Suprapubic skin (tissue), 4 donors: ENCODE measurements around the gene MIB1. TPM values are rescaled to one million over a fixed set of nuclear protein-coding genes. Genes with fewer than 3 reads are reported as not detected.

Source experiments
- DNase-seq, 2 donors: peaks; one replicate each; pipeline ENCODE4 v3.0.0-alpha.2; 2019; ENCODE audit warnings: low spot score in 2 of 2
- H3K27ac ChIP-seq: fragments of 200-600 bp; sonication (generic); one replicate; pipeline ENCODE4 v1.5.1; 2019
- H3K27me3 ChIP-seq: fragments of 200-600 bp; sonication (generic); one replicate; pipeline ENCODE4 v1.5.1; 2019
- H3K36me3 ChIP-seq: fragments of 200-600 bp; sonication (generic); one replicate; pipeline ENCODE4 v1.5.1; 2019
- H3K4me1 ChIP-seq: fragments of 200-600 bp; sonication (generic); one replicate; pipeline ENCODE4 v1.5.1; 2019
- H3K4me3 ChIP-seq: fragments of 200-600 bp; sonication (generic); one replicate; pipeline ENCODE4 v1.5.1; 2019; ENCODE audit warnings: mild to moderate bottlenecking
- H3K9me3 ChIP-seq: fragments of 200-600 bp; sonication (generic); one replicate; pipeline ENCODE4 v1.5.1; 2019
- CTCF ChIP-seq, 2 donors: fragments of 200-600 bp in 1 of 2; fragments of 450-650 bp in 1 of 2; sonication (generic) in 1 of 2; IDR thresholded peaks; one replicate each; pipeline ENCODE4 v1.5.1; 2016 to 2019; ENCODE audit warnings: antibody characterized with exemption in 2 of 2, mild to moderate bottlenecking in 1 of 2, moderate library complexity in 1 of 2
- EP300 ChIP-seq: sonication (generic); formaldehyde crosslinking; IDR thresholded peaks from one replicate; pipeline ENCODE4 v1.6.1; 2017; ENCODE audit warnings: antibody characterized with exemption
- POLR2A ChIP-seq, 2 donors: fragments of 450-650 bp; IDR thresholded peaks; one replicate each; pipeline ENCODE4 v1.6.1; 2017; ENCODE audit warnings: antibody characterized with exemption in 2 of 2, mild to moderate bottlenecking in 2 of 2, moderate library complexity in 2 of 2
- POLR2AphosphoS5 ChIP-seq, 3 donors: sonication (generic); formaldehyde crosslinking; IDR thresholded peaks; one replicate each; pipeline ENCODE4 v1.6.1; 2017; ENCODE audit warnings: antibody characterized with exemption in 3 of 3
- WGBS: methylation state at CpG from one replicate; pipeline ENCODE4 v1.1.5; 2018; 5-methylcytosine and 5-hydroxymethylcytosine counted together
- total RNA-seq, 4 donors: library from RNA; depleted of rRNA; stranded (reverse); fragments of >200 nt; gene quantifications; one replicate each; pipeline ENCODE4 v1.1.0, GENCODE V29; 2016

Gene MIB1
- total RNA-seq, 4 donors from 2014 or later, result 16.6 to 25.4 (median 24.1) TPM

- Histone ChIP-seq H3K27me3 (no peaks in the 10 kb centered on the region), H3K9me3 (no peaks in the 10 kb centered on the region), H3K27ac (no peak overlapping the region), H3K4me3 (no peak overlapping the region), H3K36me3 (peaks cover 35% of the 10 kb centered on the region), H3K4me1 (no peaks in the 10 kb centered on the region)
- no peak for DNase-seq
- TF ChIP-seq CTCF (IDR thresholded peaks at IDR 0.05), result no peak
- TF ChIP-seq EP300, result no peak
- TF ChIP-seq POLR2AphosphoS5 (IDR thresholded peaks at IDR 0.05), result no peak
- no peak for TF ChIP-seq POLR2A (IDR thresholded peaks at IDR 0.05)
- 97% methylated on average over 3 of the region's 3 CpGs for WGBS
These were observed 114.8 kb downstream of the MIB1 start for GRCh38 chr18:21855432-21855831.

GRCh38 chr18:21857871-21858270, 117.3 kb downstream of the MIB1 start:
- TF ChIP-seq CTCF (IDR thresholded peaks at IDR 0.05), result no peak
- no peak for DNase-seq
- Histone ChIP-seq H3K4me1 (no peaks in the 10 kb centered on the region), H3K36me3 (peaks cover 53% of the 10 kb centered on the region), H3K27ac (no peak overlapping the region), H3K27me3 (no peaks in the 10 kb centered on the region), H3K9me3 (no peaks in the 10 kb centered on the region), H3K4me3 (no peak overlapping the region)
- 83% methylated on average over 3 of the region's 3 CpGs for WGBS

- WGBS, result 70% methylated on average over 1 of the region's 1 CpG
- Histone ChIP-seq H3K9me3 (no peaks in the 10 kb centered on the region), H3K4me3 (no peak overlapping the region), H3K4me1 (no peaks in the 10 kb centered on the region), H3K27ac (no peak overlapping the region), H3K36me3 (peaks cover 55% of the 10 kb centered on the region), H3K27me3 (no peaks in the 10 kb centered on the region)
- DNase-seq, result no peak
- TF ChIP-seq POLR2A (IDR thresholded peaks at IDR 0.05), result no peak
- no peak for TF ChIP-seq EP300
- TF ChIP-seq CTCF (IDR thresholded peaks at IDR 0.05), result no peak
- no peak for TF ChIP-seq POLR2AphosphoS5 (IDR thresholded peaks at IDR 0.05)
These were observed 118.0 kb downstream of the MIB1 start for GRCh38 chr18:21858544-21858943.

- TF ChIP-seq POLR2AphosphoS5 (IDR thresholded peaks at IDR 0.05) (no peak), EP300 (no peak), POLR2A (IDR thresholded peaks at IDR 0.05) (no peak), CTCF (IDR thresholded peaks at IDR 0.05) (no peak)
- no peak for DNase-seq
- Histone ChIP-seq H3K27ac (no peak overlapping the region), H3K4me1 (no peaks in the 10 kb centered on the region), H3K36me3 (peaks cover 57% of the 10 kb centered on the region), H3K9me3 (no peaks in the 10 kb centered on the region), H3K4me3 (no peak overlapping the region), H3K27me3 (no peaks in the 10 kb centered on the region)
- 92% methylated on average over 5 of the region's 5 CpGs for WGBS
These were observed 123.8 kb downstream of the MIB1 start for GRCh38 chr18:21864386-21864785.

- no peak for DNase-seq
- WGBS, result 76% methylated on average over 2 of the region's 2 CpGs
- no peaks in the 10 kb centered on the region for H3K4me1 ChIP-seq
- no peak overlapping the region for H3K27ac ChIP-seq
- no peak for TF ChIP-seq POLR2A (IDR thresholded peaks at IDR 0.05)
- no peak for TF ChIP-seq CTCF (IDR thresholded peaks at IDR 0.05)
- TF ChIP-seq POLR2AphosphoS5 (IDR thresholded peaks at IDR 0.05), result no peak
- no peak for TF ChIP-seq EP300
- no peaks in the 10 kb centered on the region for H3K27me3 ChIP-seq
- no peaks in the 10 kb centered on the region for H3K9me3 ChIP-seq
- peaks cover 55% of the 10 kb centered on the region for H3K36me3 ChIP-seq
- H3K4me3 ChIP-seq, result no peak overlapping the region
These were observed 124.5 kb downstream of the MIB1 start for GRCh38 chr18:21865043-21865442.
